Naive thymus-derived CD8-positive, alpha-beta T cell (primary cell): ENCODE results near the gene AGXT. TPM values are rescaled to one million over a fixed set of nuclear protein-coding genes. Genes with fewer than 3 reads are reported as not detected.

Experiments
- ATAC-seq, 2 donors: fragments of 150-1000 bp; cut with Tn5 transposase in 1 of 2; sonication (Bioruptor Pico), chemical (Tn5 transposase) in 1 of 2; 1 replicate in 1 of 2; 2 replicates in 1 of 2; pipeline ENCODE4 v1.10.0; 2021; ENCODE audit warnings: mild to moderate bottlenecking in 2 of 2, moderate library complexity in 2 of 2
- POLR2A ChIA-PET: fragments of 350-600 bp; sonication (Branson Sonifier 250); formaldehyde crosslinking; loops from one replicate; lab custom pipeline; 2021; ENCODE audit warnings: antibody characterized with exemption; lab: Charles Lee
- DNase-seq, 10 donors: peaks; one replicate each; pipeline versions ENCODE4 v3.0.0 to v3.0.0-alpha.2; 2020 to 2022
- H3K27ac Mint-ChIP-seq, 10 donors: one replicate each; pipeline ENCODE4 v1.8.0; 2020 to 2022; ENCODE audit warnings: mild to moderate bottlenecking in 10 of 10, mixed read lengths in 10 of 10, moderate library complexity in 4 of 10, inconsistent platforms in 1 of 10
- H3K27me3 Mint-ChIP-seq, 5 donors: one replicate each; pipeline ENCODE4 v1.8.0; 2021 to 2022; ENCODE audit warnings: mixed read lengths in 5 of 5
- H3K36me3 Mint-ChIP-seq, 3 donors: one replicate each; pipeline ENCODE4 v1.8.0; 2020 to 2022; ENCODE audit warnings: mixed read lengths in 3 of 3, mild to moderate bottlenecking in 2 of 3, inconsistent platforms in 1 of 3
- H3K4me1 Mint-ChIP-seq, 4 donors: one replicate each; pipeline ENCODE4 v1.8.0; 2021 to 2022; ENCODE audit warnings: mixed read lengths in 4 of 4
- H3K4me3 Mint-ChIP-seq, 10 donors: one replicate each; pipeline ENCODE4 v1.8.0; 2020 to 2022; ENCODE audit warnings: mild to moderate bottlenecking in 10 of 10, mixed read lengths in 10 of 10, moderate library complexity in 6 of 10, inconsistent platforms in 1 of 10
- H3K9me3 Mint-ChIP-seq, 9 donors: one replicate each; pipeline ENCODE4 v1.8.0; 2020 to 2022; ENCODE audit warnings: mixed read lengths in 9 of 9, mild to moderate bottlenecking in 3 of 9, inconsistent platforms in 1 of 9, moderate library complexity in 1 of 9
- polyA plus RNA-seq, 3 donors: library from polyadenylated mRNA; unstranded; fragments of 300-500 nt; fragmentation: Illumina TruSeq; gene quantifications; one replicate each; pipeline ENCODE4 v1.2.3, GENCODE V29; 2021
- total RNA-seq, 8 experiments: library from RNA in 2 of 8; stranded (reverse) in 2 of 8; gene quantifications; one replicate each; pipeline ENCODE4 v1.2.3 and lab custom pipeline; 2021 to 2026

Gene AGXT
- total and polyA plus RNA-seq, 5 experiments from 2014 or later = not detected

GRCh38 chr2:240847817-240848216 lies 20.8 kb upstream of the AGXT start:
- Mint-ChIP-seq H3K27ac (no peak overlapping the region), H3K9me3 (peaks cover 0 to 3% (median 0%) of the 10 kb centered on the region in 9 donors), H3K4me1 (peaks cover 0 to 3% (median 0%) of the 10 kb centered on the region in 4 donors), H3K27me3 (peaks cover 0 to 8% (median 4%) of the 10 kb centered on the region in 5 donors), H3K4me3 (no peak overlapping the region), H3K36me3 (no peaks in the 10 kb centered on the region)
- ATAC-seq = no peak
- DNase-seq = no peak
- POLR2A ChIA-PET = no interaction called here

- POLR2A ChIA-PET = no interaction called here
Measured at GRCh38 chr2:240848900-240849680, 19.5 kb upstream of the AGXT start.

GRCh38 chr2:240850026-240850425 lies 18.6 kb upstream of the AGXT start:
- POLR2A ChIA-PET = no interaction called here
- no peak for ATAC-seq
- H3K36me3 Mint-ChIP-seq = peaks cover 0 to 11% (median 0%) of the 10 kb centered on the region in 3 donors
- H3K4me3 Mint-ChIP-seq = no peak overlapping the region
- peaks cover 0 to 11% (median 5%) of the 10 kb centered on the region in 9 donors for H3K9me3 Mint-ChIP-seq
- peaks cover 0 to 7% (median 6%) of the 10 kb centered on the region in 5 donors for H3K27me3 Mint-ChIP-seq
- H3K4me1 Mint-ChIP-seq = peaks cover 0 to 3% (median 0%) of the 10 kb centered on the region in 4 donors
- DNase-seq = no peak
- no peak overlapping the region for H3K27ac Mint-ChIP-seq

More at GRCh38 chr2:240848900-240849680, 19.5 kb upstream of the AGXT start:
- Mint-ChIP-seq H3K36me3 (peaks cover 0 to 2% (median 0%) of the 10 kb centered on the region in 3 donors), H3K27me3 (peaks cover 0 to 8% (median 5%) of the 10 kb centered on the region in 5 donors), H3K9me3 (peaks cover 0 to 6% (median under 1%) of the 10 kb centered on the region in 9 donors), H3K4me3 (no peak overlapping the region), H3K27ac (no peak overlapping the region), H3K4me1 (peaks cover 0 to 3% (median 0%) of the 10 kb centered on the region in 4 donors)
- no peak for DNase-seq
- no peak for ATAC-seq

- Mint-ChIP-seq H3K27me3 (peaks cover 0 to 7% (median 3%) of the 10 kb centered on the region in 5 donors), H3K4me1 (peaks cover 0 to 3% (median 0%) of the 10 kb centered on the region in 4 donors), H3K4me3 (no peak overlapping the region), H3K36me3 (peaks cover 0 to 13% (median 0%) of the 10 kb centered on the region in 3 donors), H3K9me3 (peaks cover 0 to 11% (median 5%) of the 10 kb centered on the region in 9 donors), H3K27ac (no peak overlapping the region)
- ATAC-seq (no peak), DNase-seq (no peak)
- POLR2A ChIA-PET = no interaction called here
Measured at GRCh38 chr2:240850756-240851077, 17.9 kb upstream of the AGXT start.

GRCh38 chr2:240851078-240851991 lies 17.3 kb upstream of the AGXT start:
- POLR2A ChIA-PET = no interaction called here
- ATAC-seq (peak; percentile 97 to 99), DNase-seq (peak; percentile 68 to 90 (median 80))
- Mint-ChIP-seq H3K9me3 (peaks cover 0 to 11% (median 5%) of the 10 kb centered on the region in 9 donors), H3K27me3 (peaks cover 0 to 7% (median 3%) of the 10 kb centered on the region in 5 donors), H3K36me3 (peaks cover 0 to 13% (median 0%) of the 10 kb centered on the region in 3 donors), H3K4me3 (no peak overlapping the region), H3K27ac (no peak overlapping the region), H3K4me1 (peaks cover 0 to 3% (median 0%) of the 10 kb centered on the region in 4 donors)

- peaks cover 0 to 13% (median 0%) of the 10 kb centered on the region in 3 donors for H3K36me3 Mint-ChIP-seq
- H3K27me3 Mint-ChIP-seq = peaks cover 0 to 7% (median 2%) of the 10 kb centered on the region in 5 donors
- H3K4me3 Mint-ChIP-seq = no peak overlapping the region
- no peak for DNase-seq
- no peak for ATAC-seq
- peaks cover 0 to 11% (median 5%) of the 10 kb centered on the region in 9 donors for H3K9me3 Mint-ChIP-seq
- POLR2A ChIA-PET = no interaction called here
- H3K4me1 Mint-ChIP-seq = peaks cover 0 to 3% (median 0%) of the 10 kb centered on the region in 4 donors
- H3K27ac Mint-ChIP-seq = no peak overlapping the region
Measured at GRCh38 chr2:240852671-240853314, 15.8 kb upstream of the AGXT start.

GRCh38 chr2:240855670-240856069 lies 13.0 kb upstream of the AGXT start:
- peaks cover 0 to 11% (median 5%) of the 10 kb centered on the region in 9 donors for H3K9me3 Mint-ChIP-seq
- POLR2A ChIA-PET = no interaction called here
- peaks cover 0 to 13% (median 0%) of the 10 kb centered on the region in 3 donors for H3K36me3 Mint-ChIP-seq
- peaks cover 0 to 3% (median 0%) of the 10 kb centered on the region in 4 donors for H3K4me1 Mint-ChIP-seq
- DNase-seq (no peak), ATAC-seq (no peak)
- H3K27me3 Mint-ChIP-seq = peaks cover 0 to 7% (median 2%) of the 10 kb centered on the region in 5 donors
- H3K4me3 Mint-ChIP-seq = no peak overlapping the region
- H3K27ac Mint-ChIP-seq = no peak overlapping the region

- DNase-seq (no peak), ATAC-seq (no peak)
- Mint-ChIP-seq H3K27ac (no peak overlapping the region), H3K27me3 (peaks cover 0 to 7% (median 1%) of the 10 kb centered on the region in 5 donors), H3K4me1 (peaks cover 0 to 3% (median 0%) of the 10 kb centered on the region in 4 donors), H3K4me3 (no peak overlapping the region), H3K9me3 (peaks cover 0 to 11% (median 5%) of the 10 kb centered on the region in 9 donors), H3K36me3 (peaks cover 0 to 13% (median 0%) of the 10 kb centered on the region in 3 donors)
- POLR2A ChIA-PET = no interaction called here
Measured at GRCh38 chr2:240856151-240856980, 12.3 kb upstream of the AGXT start.

GRCh38 chr2:240857039-240858008 lies 11.3 kb upstream of the AGXT start:
- H3K4me3 Mint-ChIP-seq = no peak overlapping the region
- ATAC-seq = no peak
- no peak for DNase-seq
- peaks cover 0 to 5% (median 1%) of the 10 kb centered on the region in 5 donors for H3K27me3 Mint-ChIP-seq
- peaks cover 0 to 13% (median 0%) of the 10 kb centered on the region in 3 donors for H3K36me3 Mint-ChIP-seq
- H3K9me3 Mint-ChIP-seq = peaks cover 0 to 11% (median 5%) of the 10 kb centered on the region in 9 donors
- peaks cover 0 to 1% (median 0%) of the 10 kb centered on the region in 4 donors for H3K4me1 Mint-ChIP-seq
- H3K27ac Mint-ChIP-seq = no peak overlapping the region
- POLR2A ChIA-PET = interaction anchor here (0.7 kb wide), 1 partner anchor 144 kb away, joined by 3 read pairs; no protein-coding TSS in a partner anchor

- POLR2A ChIA-PET = interaction anchor here (0.7 kb wide), 1 partner anchor 143 kb away, joined by 3 read pairs; no protein-coding TSS in a partner anchor
- DNase-seq = no peak
Measured at GRCh38 chr2:240858321-240858720, 10.3 kb upstream of the AGXT start.

More at GRCh38 chr2:240858321-240858720, 10.3 kb upstream of the AGXT start:
- Mint-ChIP-seq H3K4me3 (no peak overlapping the region), H3K4me1 (no peaks in the 10 kb centered on the region), H3K36me3 (peaks cover 0 to 13% (median 0%) of the 10 kb centered on the region in 3 donors), H3K27me3 (peaks cover 0 to 3% (median 0%) of the 10 kb centered on the region in 5 donors), H3K27ac (no peak overlapping the region), H3K9me3 (peaks cover 0 to 10% (median 5%) of the 10 kb centered on the region in 9 donors)
- no peak for ATAC-seq
